HG02571 (cell line): ENCODE measurements around the gene ASMTL.
"Not testable (repeated sequence)": the region's sequence is repeated elsewhere in the genome, so short reads cannot be mapped to it uniquely, and the experiment has no call there.

Experiments
- ATAC-seq: cut with Tn5 transposase; IDR thresholded peaks from one replicate; pipeline ENCODE4 v1.9.1; 2021; ENCODE audit warnings: mild to moderate bottlenecking, moderate library complexity; ENCODE audit not compliant: unreplicated experiment

The ASMTL gene

GRCh38 chrX:1452516-1453394, at the start of gene ASMTL:
ASMTL (minus strand) TSS chrX:1452909; CDS start chrX:1452840, 69 bp downstream.
- ATAC-seq, result peak; percentile 58

- ATAC-seq, result peak; percentile 37
Observed at GRCh38 chrX:1502241-1502640, 49.5 kb upstream of the ASMTL start.

DNA sequence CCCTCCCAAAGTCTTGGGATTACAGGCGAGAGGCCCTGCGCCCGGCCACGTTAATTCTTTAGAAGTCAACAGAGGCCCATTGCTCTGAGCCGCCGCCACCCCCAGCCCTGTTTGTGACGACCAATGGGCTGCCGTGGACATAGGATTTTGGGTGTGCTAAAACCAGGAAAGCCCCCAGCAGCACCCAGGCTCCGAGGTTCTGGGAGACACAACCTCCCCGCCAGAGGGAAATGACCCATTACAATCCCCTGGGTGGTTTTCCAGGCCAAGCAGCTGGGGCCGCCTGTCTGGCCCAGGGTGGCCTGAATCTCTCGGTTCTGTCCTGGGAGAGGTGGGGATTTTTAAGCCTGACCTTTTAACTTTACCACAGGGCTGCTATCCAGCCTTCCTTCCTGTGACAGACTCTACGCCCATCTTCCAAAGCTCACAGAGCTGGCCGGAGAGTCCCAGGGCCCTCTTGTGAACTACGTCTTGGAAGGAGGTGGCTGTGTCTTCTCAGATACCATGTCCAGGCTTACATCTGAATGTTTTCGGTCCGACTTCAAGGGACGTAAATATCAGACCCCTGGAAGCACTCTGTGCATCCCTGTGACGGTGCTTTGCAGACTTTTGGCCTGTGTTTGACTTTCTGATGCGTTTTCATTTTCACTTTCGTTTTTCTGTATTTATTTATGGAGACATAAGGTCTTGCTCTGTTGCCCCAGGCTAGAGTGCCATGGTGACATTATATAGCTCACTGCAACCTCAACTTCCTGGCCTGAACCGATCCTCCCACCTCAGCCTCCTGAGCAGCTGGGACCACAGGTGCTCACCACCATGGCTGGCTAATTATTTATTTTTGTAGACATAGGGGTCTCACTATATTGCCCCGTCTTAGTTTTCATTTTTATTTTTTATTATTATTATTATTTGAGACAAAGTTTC, 48.3 kb upstream of the ASMTL start:
- peak; percentile 51 for ATAC-seq

DNA sequence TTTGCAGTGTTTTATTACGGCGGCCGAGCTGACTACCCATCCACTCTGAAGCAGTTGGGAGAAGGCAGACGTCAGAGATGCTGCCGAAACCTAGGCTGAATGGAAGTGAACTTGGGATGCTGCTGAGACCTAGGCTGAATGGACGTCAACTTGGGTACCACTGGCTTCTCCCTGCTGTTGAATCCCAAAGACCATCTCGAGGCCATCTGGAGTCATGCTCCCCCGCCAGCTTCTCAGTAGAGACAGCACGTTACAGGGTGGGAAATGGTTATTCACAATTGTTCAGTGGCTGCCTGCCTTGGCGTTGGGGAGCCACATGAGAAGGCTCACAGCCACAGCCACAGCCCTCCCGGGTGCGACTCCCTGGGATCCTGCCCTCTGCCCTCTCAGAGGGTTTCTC, 43.4 kb upstream of the ASMTL start:
- no peak for ATAC-seq

DNA sequence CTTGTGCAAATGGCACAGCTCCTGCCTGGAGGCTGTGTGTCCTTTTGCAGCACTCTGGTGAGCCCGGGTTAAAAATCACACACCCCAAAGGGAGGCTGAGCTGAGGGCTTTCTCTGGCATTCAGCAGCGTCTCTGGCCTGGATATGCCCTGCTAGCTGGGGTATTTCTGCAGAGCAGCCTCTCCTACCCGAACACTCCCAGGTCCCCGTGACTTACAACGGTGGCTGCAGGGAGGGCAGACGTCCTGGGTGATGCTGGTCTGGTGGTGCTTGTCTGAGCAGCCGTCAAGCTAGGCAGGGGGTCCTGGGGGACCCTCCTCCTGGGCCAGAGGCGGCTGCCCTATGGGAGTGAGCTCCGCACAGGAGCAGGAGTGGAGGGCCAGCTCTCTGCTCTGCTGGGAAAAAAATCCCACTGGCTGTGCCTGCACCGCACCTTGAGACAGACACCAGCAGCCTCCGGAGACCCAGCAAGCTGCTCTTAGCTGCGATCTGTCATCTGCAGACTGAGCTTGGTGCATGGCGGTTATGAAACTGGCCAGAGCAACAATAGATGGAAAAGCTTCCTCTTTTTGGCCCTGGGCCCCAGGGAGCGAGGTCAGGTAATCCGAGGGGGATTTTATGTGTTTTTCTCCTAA, 41.3 kb upstream of the ASMTL start:
- peak; percentile 47 for ATAC-seq

DNA sequence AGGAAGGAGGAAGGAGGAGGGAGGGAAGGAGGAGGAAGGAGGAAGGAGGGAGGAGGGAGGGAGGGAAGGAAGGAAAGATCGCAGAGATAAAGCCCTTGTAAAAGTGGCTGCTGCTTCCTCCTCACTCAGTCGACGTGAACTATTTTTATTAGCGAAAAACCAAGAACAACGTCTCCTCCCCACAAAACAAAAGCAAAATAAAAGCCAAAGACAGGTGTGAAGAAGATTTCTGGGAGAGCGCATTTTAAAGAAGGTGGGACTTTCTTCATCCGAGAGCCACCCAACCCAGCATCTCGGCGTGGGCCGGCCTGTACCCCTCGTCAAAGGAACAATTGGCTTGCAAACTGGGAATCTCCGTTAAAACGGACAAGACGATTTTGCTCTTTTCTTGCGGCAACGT, 40.7 kb upstream of the ASMTL start:
- peak; percentile 11 for ATAC-seq

GRCh38 chrX:1492421-1493012, 39.8 kb upstream of the ASMTL start:
- no peak for ATAC-seq

- ATAC-seq, result peak; percentile 60
Observed at GRCh38 chrX:1491851-1492349, 39.2 kb upstream of the ASMTL start.

DNA sequence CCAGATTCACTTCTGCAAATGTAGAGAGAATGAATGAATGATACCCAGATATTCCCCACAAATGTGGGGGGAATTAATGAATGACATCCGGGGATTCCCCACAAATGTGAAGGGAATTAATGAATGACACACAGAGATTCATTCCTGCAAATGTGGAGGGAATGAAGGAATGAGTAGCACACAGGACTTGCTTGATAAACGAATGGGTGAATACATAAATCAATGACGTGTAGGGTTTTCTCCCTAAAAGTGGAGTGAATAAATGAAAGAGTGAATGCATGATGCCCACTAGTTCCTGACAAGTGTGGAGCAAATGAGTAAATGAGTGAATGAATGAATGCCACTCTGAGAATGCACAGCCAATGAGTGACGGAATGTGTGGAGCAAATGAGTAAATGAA, 38.5 kb upstream of the ASMTL start:
- ATAC-seq, result not testable (repeated sequence)

- not testable (repeated sequence) for ATAC-seq
Observed at GRCh38 chrX:1490723-1491122, 38.0 kb upstream of the ASMTL start.

DNA sequence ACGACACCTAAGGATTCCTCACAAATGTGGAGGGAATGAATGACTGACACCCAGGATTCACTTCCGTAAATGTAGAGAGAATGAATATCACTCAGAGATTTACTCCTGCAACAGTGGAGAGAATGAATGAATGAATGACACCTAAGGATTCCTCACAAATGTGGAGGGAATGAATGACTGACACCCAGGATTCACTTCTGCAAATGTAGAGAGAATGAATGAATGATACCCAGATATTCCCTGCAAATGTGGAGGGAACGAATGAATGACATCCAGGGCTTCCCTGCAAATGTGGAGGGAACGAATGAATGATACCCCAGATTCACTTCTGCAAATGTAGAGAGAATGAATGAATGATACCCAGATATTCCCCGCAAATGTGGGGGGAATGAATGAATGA, 36.6 kb upstream of the ASMTL start:
- ATAC-seq, result not testable (repeated sequence)

DNA sequence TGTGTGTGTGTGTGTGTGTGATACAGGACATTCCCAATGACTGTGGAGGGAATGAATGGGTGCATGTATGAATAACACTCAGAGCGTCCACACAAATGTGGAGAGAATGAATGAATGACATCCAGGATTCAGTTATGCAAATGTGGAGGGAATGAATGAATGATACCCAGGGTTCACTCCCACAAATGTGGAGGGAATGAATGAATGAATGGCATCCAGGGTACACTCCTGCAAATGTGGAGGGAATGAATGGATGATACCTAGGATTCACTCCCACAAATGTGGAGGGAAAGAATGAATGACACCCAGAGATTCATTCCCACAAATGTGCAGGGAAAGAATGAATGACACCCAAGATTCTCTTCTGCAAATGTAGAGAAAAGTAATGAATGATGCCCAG, 36.0 kb upstream of the ASMTL start:
- no peak for ATAC-seq

GRCh38 chrX:1488141-1488540, 35.4 kb upstream of the ASMTL start:
- ATAC-seq, result no peak

DNA sequence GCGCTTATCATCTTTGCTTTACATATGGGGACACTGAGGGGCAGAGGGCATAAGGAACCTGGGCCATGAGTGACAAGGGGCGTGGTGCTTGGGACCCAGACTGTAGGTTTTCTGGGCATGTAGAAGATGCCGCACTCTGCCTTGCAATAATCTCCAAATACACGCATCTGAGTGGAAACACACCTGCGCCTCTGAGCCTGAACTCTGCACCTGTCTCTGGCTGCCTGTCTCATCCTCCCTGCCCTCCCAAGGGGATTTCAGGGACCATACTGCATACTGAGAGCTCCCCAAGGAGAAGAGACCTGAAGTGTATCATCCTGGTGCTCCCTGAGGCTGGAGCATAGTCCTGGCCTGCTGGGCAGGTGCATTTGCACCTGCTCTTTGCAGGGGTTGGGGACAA, 34.7 kb upstream of the ASMTL start:
- no peak for ATAC-seq

DNA sequence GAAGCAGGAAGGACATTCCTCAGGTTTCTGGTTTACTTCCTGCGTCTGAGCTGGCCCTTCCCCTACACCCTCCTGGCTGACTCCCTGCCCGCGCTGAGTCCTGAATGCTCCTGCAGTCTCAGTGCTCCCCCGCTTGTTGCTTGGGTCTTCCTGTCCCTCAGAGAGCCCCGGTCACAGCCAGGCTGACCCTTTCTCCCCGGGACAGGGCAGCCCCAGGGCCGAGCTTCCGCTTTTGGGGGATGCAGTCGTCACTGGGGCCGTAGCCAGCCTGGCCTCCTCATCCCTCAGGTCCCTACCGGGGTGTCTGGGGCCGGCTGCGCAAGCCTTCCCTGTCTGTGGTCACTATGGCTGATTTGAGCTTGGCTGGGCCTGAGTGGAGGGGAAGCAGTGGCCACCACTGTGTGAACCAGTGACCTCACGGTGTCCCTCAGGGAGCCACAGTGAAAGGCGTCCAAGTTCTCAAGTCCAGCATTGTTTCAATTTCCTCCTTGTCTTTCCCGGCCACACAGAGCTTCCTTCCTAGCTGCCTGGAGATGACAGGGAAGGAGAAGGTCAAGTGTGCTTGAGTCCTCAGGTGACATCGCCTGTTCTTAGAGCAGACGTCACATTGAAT, 34.1 kb upstream of the ASMTL start:
- ATAC-seq, result no peak

GRCh38 chrX:1486177-1486576, 33.5 kb upstream of the ASMTL start:
- ATAC-seq, result no peak

- ATAC-seq, result no peak
Observed at GRCh38 chrX:1485033-1485432, 32.3 kb upstream of the ASMTL start.

- no peak for ATAC-seq
Observed at GRCh38 chrX:1484638-1485019, 31.9 kb upstream of the ASMTL start.

DNA sequence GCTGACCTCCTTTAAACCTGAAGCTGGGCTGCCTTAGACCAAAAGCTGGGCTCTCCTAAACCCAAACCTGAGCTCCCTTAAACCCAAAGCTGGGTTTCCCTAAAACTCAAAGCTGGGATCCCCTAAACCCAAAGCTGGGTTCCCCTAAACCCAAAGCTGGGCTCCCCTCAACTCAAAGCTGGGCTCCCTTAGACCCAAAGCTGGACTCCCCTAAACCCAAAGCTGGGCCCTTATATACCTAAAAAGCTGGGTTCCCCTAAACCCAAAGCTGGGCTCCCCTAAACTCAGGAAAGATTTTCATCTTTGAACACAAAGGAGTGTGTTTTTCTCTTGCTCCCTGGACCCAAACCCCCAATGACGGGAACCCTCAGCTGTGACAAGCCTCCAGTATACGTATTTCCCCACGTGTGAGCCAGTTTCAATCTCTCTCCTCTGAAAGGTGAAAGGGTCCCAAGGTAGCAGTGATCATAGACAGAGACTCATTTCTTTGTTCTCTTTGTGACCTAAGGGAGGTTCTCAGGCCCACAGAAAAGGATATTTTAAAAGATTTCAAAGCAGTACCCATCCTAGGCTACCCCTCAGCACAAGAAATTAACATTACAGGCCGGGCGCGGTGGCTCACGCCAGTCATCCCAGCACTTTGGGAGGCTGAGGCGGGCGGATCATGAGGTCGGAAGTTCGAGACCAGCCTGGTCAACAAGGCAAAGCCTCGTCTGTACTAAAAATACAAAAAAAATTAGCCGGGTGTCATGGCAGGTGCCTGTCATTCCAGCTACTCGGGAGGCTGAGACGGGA, 31.3 kb upstream of the ASMTL start:
- ATAC-seq, result peak; percentile 43
